22Rv1 (cell line): Measurements from ENCODE around the gene HEPH.

Experiments
- ZFX ChIP-seq: fragments of 450-650 bp; IDR thresholded peaks from 2 replicates; pipeline ENCODE4 v1.6.1; 2017; ENCODE audit warnings: antibody characterized with exemption, borderline replicate concordance
- TF ChIP-seq, protein P1 (sequence below): fragments of 450-650 bp; IDR thresholded peaks from 2 replicates; pipeline ENCODE4 v1.5.1; 2017; ENCODE audit warnings: mild to moderate bottlenecking

GRCh38 chrX:66167431-66167830, 3.4 kb downstream of the HEPH start:
- TF ChIP-seq, protein P1, sequence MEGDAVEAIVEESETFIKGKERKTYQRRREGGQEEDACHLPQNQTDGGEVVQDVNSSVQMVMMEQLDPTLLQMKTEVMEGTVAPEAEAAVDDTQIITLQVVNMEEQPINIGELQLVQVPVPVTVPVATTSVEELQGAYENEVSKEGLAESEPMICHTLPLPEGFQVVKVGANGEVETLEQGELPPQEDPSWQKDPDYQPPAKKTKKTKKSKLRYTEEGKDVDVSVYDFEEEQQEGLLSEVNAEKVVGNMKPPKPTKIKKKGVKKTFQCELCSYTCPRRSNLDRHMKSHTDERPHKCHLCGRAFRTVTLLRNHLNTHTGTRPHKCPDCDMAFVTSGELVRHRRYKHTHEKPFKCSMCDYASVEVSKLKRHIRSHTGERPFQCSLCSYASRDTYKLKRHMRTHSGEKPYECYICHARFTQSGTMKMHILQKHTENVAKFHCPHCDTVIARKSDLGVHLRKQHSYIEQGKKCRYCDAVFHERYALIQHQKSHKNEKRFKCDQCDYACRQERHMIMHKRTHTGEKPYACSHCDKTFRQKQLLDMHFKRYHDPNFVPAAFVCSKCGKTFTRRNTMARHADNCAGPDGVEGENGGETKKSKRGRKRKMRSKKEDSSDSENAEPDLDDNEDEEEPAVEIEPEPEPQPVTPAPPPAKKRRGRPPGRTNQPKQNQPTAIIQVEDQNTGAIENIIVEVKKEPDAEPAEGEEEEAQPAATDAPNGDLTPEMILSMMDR: no peak
- no peak for TF ChIP-seq ZFX
